HG03196 (cell line): ENCODE results near the gene NEB.
"Not testable (repeated sequence)": the region's sequence is repeated elsewhere in the genome, so short reads cannot be mapped to it uniquely, and the experiment has no call there.

Experiments
- ATAC-seq: cut with Tn5 transposase; IDR thresholded peaks from one replicate; pipeline ENCODE4 v1.9.1; 2021; ENCODE audit not compliant: unreplicated experiment

The NEB gene

GRCh38 chr2:151704480-151704961 lies 29.8 kb downstream of the NEB start:
- not testable (repeated sequence) for ATAC-seq

DNA sequence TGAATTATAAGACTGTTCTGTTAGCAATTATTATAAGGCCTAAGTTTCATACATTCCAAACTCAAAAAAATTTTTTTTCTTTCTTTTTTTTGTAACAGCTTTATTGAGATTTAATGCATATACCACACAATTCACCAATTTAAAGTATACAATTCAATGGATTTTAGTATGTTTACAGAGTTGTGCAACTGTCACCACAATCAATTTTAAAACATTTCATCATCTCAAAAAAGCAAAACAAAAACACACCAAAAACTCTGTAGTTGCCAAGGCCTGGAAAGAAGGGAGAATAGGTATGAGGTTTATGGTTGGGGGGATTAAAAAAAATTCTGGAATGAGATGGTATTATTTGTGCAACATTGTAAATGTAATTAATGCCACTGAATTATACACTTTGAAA lies 36.1 kb downstream of the NEB start:
- not testable (repeated sequence) for ATAC-seq

DNA sequence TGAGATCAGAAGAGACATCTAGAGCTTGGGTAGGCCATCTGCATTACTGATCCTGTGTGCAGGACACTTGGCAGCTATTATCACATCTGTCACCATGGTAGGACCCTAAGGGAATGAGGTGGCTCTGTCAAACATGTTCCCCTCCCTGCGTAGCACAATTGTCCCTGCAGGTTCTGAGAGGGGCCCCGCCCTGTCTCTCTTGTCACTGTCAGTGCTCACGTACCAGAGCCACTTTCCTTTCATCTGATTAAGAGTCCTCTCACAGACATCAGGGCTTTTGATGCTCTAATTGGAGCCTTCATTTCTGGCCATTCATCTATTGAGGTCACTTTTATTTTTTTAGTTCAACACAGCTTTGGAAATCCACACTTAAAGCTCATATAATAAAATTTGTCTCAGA lies 38.5 kb downstream of the NEB start:
- no peak for ATAC-seq

DNA sequence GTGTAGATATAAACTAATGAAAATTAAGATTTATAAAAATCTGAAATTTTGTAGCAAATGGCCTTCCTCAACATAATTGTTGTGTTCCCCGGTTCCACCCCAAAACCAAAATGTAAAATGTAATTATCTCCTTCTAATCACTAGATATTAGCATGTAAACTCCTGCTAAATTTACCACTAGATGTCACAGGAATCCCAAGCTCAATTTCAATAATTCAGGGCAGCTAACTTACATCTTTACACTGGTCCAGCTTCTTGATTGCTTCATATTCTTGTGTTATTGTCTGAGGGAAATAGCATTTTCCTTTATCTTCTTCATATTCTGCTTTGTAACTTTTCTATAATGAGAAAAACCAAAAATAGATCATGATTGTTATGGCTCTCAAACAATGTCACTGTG lies 42.6 kb downstream of the NEB start:
- no peak for ATAC-seq

DNA sequence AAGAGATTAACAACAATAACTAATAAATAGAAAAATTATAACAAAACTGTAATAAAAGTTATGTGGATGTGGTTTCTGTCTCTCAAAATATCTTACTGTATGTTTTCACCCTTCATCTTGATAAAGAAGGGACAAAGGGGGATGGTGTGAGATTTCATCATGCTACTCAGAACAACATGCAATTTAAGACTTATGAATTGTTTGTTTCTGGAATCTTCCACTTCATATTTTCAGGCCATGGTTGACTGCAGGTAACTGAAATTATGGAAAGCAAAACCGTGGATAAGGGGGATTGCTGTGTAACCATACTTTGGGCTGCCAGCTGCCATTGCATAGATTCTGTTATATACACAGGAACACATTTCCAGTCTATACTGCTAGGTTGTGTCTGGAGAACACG lies 45.6 kb downstream of the NEB start:
- ATAC-seq = no peak

DNA sequence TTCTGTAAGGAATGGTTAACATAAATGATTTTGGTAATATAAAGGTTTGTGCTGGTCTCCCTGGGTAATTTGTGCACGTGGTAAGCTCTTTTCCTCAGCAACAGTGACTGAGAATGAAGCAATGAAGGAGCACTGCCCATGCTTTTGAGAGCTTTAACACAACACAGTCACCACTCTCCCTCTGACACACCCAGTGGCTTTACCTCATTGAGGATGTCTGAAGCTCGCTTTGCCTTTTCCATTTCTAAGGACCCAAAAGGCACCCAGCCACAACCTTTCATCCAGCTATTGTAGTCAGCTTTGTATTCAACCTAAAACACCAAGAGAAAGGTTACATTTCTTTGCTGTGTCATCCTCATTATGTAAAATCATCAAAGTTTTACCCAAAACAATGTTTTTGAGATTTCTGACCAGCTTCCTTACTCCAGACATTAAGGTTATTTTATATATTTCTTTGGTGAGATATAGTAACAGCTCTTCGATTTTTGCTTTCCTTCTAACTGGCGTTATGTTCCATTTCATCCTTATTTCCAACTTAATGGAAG lies 51.7 kb downstream of the NEB start:
- no peak for ATAC-seq

GRCh38 chr2:151681051-151681450 lies 53.2 kb downstream of the NEB start:
- ATAC-seq = no peak

GRCh38 chr2:151679994-151680393 lies 54.3 kb downstream of the NEB start:
- no peak for ATAC-seq

GRCh38 chr2:151678849-151679248 lies 55.4 kb downstream of the NEB start:
- no peak for ATAC-seq

DNA sequence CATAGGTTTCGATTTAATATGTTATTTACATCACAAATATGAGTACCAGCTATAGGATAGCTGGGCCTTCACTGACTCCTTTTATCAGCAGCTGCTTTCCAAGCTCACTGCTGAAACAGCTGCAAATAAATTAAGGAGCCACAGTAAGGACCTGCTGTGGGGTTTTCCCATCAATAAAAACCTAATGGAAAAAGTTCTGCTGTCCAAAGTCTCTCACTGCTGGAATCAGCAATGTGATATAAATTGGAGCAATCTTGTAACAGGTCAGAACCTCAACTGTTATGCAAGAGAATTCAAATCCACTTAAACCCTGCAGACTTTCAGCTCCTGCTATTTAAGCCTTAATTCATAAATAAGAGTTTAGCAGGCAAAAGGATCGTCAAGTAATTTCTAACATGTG lies 61.3 kb downstream of the NEB start:
- no peak for ATAC-seq

GRCh38 chr2:151672277-151672676 lies 62.0 kb downstream of the NEB start:
- ATAC-seq = no peak

- no peak for ATAC-seq
These were observed 63.3 kb downstream of the NEB start for GRCh38 chr2:151670846-151671597.

DNA sequence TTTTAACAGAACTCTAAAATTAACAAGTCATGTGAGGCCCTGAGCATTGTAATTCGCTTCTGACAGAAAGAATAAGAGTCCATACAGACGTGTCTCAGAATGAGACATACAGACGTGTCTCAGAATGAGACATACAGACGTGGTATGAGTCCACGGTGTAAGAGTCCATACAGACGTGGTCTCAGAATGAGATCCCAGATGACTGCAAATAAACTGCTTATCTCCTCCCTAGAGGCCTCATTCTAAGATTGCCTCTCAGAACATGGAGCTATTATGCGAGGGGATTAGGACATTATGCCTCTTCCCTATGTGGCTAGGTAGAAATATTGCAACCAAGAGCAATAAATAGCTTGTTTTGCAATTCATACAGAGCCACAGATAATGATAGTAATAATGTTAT lies 63.9 kb downstream of the NEB start:
- no peak for ATAC-seq

DNA sequence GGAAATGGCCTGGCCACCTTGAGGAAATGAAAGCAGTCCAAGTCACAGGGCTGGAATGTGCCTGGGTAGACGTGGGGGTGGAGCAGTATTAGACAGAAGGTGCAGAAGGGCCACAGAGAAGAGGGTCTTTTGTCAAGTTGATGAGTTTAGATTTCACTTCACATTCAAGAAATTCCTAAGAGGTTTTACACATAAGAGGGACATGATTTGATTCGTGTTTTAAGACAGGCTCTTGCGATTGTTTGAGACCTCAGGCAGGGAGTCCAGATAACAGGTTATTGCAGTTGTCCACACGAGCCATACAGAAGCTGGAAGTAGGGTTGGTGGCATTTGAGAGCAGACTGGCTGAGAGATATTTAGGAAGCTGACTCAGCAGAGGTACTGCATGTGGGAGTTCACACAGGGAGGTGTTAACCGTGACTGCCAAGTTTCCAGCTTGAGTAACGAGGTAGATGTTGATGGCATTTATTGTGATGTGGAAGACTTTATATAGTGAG lies 64.6 kb downstream of the NEB start:
- ATAC-seq = no peak

DNA sequence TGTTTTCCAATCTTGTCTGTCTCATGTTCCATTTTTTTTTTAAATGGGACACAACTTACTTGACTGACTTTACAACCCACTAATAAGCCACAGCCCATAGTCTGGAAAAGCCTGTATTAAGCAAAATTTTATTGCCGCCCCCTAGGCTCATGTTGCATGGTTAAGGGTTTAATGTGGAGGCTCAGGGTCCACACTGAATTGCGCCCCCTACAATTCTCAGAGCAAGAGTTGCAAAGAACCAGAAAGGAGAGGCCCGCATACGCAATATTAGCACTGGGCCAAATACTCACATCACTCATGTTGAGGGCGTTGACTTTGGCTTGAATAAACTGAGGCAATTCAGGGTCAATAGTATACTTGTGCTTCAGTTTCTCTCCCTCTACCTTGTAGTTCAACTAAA lies 65.5 kb downstream of the NEB start:
- ATAC-seq = no peak

GRCh38 chr2:151665959-151666358 lies 68.3 kb downstream of the NEB start:
- ATAC-seq = no peak

DNA sequence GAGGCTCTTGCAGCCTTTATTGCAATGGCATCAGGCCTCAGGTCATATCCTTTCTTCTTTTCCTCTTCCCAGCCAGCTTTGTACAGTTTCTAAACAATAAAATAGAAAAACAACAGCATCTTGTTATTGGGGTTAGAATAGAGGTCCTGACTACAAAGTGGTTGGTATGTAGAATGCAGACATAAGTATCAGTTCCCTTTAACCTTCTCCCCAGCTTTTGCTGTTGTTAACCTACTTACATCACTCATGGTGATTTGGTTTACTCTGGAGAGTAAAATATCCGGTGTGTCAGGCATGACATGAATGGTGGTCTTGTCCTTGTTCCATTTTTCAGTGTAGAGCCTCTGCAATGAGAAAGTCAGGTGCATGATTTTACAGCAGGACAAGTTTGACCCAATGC lies 69.8 kb downstream of the NEB start:
- ATAC-seq = no peak

DNA sequence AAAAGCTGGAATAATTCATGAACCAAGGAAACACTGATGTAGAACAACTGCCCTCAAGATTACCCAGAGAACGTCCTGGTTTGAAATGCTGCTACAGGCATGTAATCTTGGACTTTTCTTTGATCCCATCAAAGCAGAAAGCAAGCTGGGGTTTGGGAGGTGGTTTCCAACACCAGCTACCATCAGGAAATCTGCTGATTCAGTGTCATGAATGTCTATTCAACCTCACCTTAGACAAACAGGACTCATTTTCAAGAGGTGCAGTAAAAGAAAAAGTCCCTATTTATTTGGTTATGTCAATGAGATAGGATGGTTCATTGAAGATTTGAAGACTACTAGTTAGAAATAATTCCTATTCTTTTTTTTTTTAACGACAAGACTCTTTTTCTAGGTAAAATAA lies 72.7 kb downstream of the NEB start:
- no peak for ATAC-seq

- no peak for ATAC-seq
These were observed 76.2 kb downstream of the NEB start for GRCh38 chr2:151658081-151658480.

DNA sequence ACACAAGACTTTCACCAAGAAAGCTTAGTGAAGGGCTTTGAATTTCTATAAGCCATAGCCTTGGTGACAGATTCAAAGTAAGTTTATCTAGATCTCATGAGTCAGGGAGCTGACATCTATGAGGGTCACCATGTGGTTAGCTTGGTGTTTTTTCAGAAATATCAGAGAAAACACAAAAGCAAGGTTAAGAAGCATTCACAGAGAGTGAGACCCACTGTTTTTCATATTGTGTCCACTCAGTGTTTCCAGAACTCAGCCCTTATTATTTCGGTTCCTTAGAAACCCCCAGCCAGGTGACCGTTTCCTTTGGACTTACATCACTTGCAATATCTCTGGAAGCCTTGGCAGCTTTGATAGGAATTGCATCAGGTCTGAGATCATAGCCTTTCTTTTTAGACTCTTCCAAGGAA lies 76.6 kb downstream of the NEB start:
- no peak for ATAC-seq

- no peak for ATAC-seq
These were observed 78.4 kb downstream of the NEB start for GRCh38 chr2:151655663-151656398.

DNA sequence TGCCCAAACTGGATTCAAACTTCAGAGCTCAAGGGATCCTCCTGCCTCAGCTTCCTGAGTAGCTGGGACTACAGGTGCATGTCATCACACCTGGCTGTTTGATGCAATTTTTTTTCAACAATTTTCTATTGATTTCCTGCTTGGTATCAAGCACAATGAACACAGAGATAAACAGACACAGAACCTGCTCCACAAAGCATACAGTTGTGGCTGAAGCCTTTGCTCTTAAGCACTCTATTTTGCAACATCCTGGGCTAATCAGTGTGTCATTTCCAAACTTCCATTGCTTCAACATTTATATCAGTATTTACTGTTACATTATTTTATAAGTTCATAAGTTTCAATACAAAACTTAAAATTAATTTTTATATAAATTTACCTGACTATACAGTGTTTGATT lies 79.4 kb downstream of the NEB start:
- ATAC-seq = no peak
